NCI-H1694 (cell line): ENCODE measurements around the gene ACAN.

Experiments used
- DNase-seq: peaks from one replicate; lab custom pipeline; 2025; lab: John Stamatoyannopoulos, UW

ACAN gene

GRCh38 chr15:88802250-88802990 lies 816 bp upstream of the ACAN start:
- DNase-seq, result no peak

GRCh38 chr15:88802991-88803240 lies 320 bp upstream of the ACAN start:
- no peak for DNase-seq

GRCh38 chr15:88803920-88804247 lies 648 bp downstream of the ACAN start:
- DNase-seq, result no peak

- no peak for DNase-seq
Measured at GRCh38 chr15:88804257-88804656, 1.0 kb downstream of the ACAN start.

DNA sequence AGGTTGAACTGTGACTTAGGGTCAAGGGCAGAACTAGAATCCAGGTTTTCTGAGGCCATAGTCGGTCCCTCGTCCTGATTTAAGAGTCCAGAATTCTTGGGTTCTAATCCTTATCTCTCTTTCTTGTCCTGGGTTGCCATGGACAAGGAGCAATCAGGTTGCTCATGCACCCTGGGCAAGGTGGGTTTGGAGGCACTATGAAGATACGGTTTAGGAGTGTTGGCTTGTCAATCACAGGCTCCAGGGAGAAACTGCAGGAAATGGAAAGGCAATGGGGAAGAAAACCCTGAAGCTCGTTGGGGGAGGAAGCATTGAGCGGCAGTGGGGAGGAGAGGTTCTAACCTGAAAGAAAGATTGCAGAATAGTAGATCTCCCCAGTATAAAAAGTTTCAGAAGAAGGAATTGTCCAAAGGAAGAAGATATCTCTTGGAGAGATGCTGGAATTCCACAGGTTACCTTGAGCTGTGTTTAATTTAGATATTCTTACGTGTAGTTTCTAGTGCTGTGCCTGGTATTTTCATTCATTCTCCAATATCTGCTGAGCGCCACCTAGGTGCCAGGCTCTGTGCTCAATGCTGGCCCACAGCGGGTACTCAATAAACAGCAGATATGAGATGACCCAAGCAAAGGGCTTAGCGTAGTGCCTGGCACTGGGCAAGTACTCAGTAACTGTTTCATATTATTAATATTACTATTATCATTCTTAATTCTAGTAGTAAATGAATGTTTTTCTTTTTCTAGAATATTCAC lies 2.0 kb downstream of the ACAN start:
- no peak for DNase-seq

DNA sequence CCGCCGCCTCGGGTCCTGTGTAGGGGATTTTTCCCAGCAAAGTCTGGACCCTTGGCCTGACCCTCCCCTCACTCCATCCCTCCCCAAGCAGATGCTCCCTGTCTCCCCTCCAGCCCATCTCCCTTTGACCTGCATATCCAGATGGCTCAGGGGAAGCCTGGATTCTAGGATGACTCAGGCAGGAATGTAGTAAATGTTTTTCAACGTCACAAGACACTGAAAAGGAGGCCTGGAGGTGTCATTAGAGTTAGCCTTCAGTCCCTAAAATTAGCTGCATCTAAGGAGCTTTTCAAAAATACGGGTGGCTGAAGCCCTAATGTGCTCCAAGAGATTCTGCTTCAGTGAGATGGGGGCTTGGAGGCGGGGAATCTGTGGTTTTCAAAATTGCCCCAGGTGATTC lies 7.2 kb downstream of the ACAN start:
- no peak for DNase-seq

GRCh38 chr15:88812133-88812532 lies 8.9 kb downstream of the ACAN start:
- no peak for DNase-seq

- no peak for DNase-seq
Measured at GRCh38 chr15:88813960-88814359, 10.7 kb downstream of the ACAN start.

- no peak for DNase-seq
Measured at GRCh38 chr15:88814393-88814792, 11.2 kb downstream of the ACAN start.

GRCh38 chr15:88818920-88819319 lies 15.7 kb downstream of the ACAN start:
- DNase-seq, result no peak

GRCh38 chr15:88821993-88822392 lies 18.8 kb downstream of the ACAN start:
- DNase-seq, result no peak

DNA sequence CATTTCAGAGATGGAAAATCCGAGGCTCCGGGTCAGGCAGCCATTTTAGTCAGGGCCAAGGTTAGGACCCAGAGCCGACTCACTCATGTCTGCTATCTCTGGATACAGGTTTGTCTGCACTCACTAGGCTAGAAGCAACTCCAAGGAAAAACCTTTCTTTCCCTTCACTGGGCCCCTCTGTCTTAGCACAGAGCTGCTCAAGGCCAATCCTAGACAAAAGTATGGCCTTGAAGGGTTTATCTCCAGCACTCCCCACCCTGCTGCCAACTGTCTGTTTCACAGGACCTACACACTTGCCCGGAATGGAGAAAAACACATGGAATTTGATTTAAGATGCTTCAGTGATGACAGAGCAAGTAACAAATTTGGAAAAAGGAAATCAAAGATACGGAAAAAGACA lies 25.6 kb downstream of the ACAN start:
- no peak for DNase-seq

- no peak for DNase-seq
Measured at GRCh38 chr15:88830016-88830415, 26.8 kb downstream of the ACAN start.

GRCh38 chr15:88832820-88833730 lies 29.8 kb downstream of the ACAN start:
- DNase-seq, result no peak

DNA sequence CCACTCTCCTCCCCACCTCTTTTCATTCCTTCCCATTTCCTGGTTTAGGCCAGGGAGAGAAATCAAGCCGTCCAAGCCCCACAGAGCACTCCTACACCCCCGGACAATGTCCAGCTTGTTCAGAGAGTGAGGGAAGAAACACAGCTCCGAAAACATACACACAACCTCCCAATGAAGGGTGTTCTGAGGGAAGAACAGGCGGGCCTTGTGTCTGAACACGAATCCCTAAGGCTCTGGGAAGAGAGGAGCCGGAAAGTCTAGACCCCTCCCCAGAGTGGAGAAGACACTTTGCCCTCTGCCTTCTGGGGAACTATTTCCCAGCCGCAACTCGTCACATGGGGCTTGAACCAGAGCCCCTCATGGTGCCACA lies 30.5 kb downstream of the ACAN start:
- no peak for DNase-seq

DNA sequence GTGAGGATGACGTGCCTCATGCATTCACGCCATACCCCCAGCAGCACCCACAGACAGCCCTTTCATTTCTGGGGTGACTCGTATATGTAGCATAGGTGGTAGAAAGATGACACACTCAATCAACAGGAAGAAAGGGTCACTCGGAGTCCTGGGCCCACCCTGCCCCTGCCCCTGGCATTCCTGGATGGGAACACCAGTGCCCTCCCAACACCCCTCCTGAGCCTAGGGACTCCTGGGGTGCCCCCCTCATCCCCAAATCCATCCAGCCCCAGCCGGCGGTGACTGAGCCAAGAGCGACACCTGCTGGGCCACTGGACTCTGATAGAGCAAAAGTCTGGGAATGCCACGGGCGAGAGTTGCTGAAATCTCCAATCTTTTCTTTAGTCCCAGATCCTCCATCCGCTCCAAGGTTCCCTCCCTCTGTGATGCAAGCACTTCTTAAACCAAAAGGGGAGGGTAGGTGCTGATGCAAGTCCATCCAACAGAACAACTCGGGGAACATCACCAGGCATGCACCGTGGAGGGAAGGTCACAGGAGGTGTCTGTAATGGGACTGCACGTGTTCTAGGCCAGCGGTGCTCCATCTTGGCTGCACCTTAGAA lies 31.1 kb downstream of the ACAN start:
- no peak for DNase-seq

DNA sequence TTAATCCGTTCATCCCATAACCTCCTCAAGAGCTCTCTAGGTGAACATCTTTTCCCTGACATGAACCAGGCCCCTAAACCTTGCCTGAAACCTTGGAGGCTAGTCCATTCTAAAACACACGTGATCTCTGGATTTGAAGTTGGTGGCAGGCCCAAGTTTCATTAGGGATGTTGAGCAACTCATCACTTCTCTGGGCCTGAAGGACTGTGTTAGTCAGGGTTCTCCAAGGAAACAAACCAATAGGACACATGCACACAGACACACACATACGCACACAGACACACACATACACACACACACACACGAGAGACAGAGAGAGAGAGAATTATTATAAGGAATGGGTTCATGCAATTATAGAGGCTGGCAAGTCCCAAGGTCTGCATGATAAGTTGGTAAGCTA lies 31.9 kb downstream of the ACAN start:
- DNase-seq, result no peak

- DNase-seq, result no peak
Measured at GRCh38 chr15:88835646-88836045, 32.4 kb downstream of the ACAN start.

- no peak for DNase-seq
Measured at GRCh38 chr15:88838667-88839066, 35.4 kb downstream of the ACAN start.

DNA sequence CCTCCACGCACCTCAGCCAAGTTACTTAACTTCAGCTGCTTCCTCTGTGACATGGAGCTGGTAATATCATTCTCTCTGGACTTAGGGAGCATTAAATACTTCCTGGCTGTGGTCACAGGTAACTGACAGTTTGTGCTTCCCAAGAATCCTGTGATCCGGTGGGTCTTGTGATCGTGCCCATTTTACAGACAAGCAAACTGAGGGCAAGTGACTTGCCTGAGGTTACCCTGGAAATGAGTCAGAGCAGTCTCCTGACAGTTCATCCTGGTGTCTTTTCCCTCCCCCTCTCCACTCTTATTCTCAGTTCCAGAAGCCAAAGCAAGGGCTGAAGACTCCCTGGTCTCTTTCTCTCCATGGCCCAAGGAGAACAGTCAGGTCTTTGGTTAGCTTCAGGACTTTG lies 35.9 kb downstream of the ACAN start:
- DNase-seq, result no peak

GRCh38 chr15:88839961-88840360 lies 36.7 kb downstream of the ACAN start:
- DNase-seq, result no peak

DNA sequence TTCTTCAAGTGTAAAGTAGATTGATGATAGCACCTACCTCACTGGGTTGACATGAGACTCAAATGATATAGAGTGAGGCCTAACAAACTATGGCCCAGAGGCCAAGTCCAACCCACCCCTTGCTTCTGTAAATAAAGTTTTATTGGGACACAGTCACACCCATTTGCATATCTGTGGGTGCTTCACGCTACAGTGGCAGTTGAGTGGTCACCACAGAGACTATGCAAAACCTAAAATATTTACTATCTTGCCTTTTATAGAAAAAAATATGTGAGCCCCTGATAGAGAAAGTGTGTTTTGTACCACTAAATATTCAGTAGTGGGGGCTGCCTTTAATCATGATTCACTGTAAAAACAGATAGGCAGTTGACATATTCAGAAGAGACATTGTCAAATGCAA lies 38.0 kb downstream of the ACAN start:
- DNase-seq, result no peak

DNA sequence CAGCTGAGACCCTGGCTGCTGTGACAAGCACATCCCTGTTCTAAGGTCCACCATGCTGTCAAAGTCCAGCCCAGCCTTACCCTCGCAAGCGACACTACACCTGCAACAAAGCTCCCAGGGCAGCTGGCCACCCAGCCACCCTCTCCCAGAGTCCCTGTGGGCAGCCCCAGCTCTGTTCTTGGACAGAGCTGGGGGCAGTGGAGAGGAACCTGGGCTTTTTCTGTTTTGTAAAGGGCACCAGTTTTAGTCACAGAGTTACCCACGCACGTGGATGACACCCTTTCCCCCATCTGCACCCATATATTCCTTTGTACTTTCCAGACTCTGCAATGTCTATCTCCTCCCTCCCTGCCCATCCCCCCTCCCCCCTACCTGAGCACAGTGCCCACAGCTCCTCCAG lies 38.9 kb downstream of the ACAN start:
- no peak for DNase-seq
